Measurements from ENCODE around the gene SECISBP2.
"Not testable (repeated sequence)": the region's sequence is repeated elsewhere in the genome, so short reads cannot be mapped to it uniquely, and the experiment has no call there.

SECISBP2 gene

GRCh38 chr9:89365532-89365912 lies 47.2 kb downstream of the SECISBP2 start:
- no peak for DNase-seq

DNA sequence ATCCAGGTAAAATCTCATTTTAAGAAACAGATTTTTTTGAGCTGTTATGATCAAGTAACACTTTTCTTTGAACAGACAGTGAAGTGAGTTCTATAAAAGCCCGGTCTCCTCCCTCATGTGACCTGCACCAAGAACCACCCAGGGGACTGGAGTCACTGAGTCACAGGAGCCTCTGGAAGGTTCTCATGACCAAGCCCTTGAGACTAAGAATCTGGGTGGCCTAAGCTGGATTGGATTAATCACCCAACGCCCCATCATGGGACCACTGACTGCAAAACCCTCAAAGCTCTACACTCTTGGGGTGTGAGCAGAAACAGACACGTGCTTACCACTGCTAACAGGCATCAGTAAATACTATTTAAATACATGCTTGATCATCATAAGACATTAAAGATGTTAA lies 48.4 kb downstream of the SECISBP2 start:
- no peak for DNase-seq

GRCh38 chr9:89367281-89367680 lies 49.0 kb downstream of the SECISBP2 start:
- no peak for DNase-seq

- DNase-seq: no peak
These were observed 49.6 kb downstream of the SECISBP2 start for GRCh38 chr9:89367726-89368437.

- DNase-seq: no peak
These were observed 50.2 kb downstream of the SECISBP2 start for GRCh38 chr9:89368550-89368949.

GRCh38 chr9:89368978-89369377 lies 50.7 kb downstream of the SECISBP2 start:
- DNase-seq: no peak

DNA sequence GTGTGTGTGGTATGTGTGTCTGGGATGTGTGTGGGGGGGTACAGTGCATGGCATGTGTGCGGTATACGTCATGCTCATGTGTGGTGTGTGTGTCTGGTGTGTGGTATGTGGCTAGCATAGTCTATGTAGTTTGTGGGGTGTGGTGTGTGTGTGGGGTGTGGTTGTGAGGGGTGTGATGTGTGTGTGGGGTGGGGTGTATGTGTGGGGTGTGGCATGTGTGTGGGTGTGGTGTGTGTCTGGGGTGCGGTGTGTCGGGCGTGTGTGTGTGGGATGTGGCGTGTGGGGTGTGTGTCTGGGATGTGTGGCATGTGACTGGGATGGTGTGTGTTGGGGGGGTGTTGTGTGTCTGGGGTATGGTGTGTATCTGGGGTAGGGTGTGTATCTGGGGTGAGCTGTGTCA lies 52.3 kb downstream of the SECISBP2 start:
- no peak for DNase-seq

DNA sequence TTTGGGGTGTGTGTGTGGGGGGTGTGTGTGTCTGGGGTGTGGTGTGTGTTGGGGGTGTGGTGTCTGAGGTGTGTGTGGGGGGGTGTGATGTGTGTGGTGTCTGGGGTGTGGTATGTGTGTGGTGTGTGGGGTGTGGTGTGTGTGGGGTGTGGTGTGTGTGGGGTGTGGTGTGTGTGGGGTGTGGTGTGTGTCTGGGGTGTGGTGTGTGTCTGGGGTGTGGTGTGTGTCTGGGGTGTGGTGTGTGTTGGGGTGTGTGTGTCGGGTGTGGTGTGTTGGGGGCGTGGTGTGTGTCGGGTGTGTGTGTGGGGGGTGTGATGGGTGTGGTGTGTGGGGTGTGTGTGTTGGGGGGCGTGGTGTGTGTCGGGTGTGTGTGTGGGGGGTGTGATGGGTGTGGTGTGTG lies 53.5 kb downstream of the SECISBP2 start:
- DNase-seq: not testable (repeated sequence)

DNA sequence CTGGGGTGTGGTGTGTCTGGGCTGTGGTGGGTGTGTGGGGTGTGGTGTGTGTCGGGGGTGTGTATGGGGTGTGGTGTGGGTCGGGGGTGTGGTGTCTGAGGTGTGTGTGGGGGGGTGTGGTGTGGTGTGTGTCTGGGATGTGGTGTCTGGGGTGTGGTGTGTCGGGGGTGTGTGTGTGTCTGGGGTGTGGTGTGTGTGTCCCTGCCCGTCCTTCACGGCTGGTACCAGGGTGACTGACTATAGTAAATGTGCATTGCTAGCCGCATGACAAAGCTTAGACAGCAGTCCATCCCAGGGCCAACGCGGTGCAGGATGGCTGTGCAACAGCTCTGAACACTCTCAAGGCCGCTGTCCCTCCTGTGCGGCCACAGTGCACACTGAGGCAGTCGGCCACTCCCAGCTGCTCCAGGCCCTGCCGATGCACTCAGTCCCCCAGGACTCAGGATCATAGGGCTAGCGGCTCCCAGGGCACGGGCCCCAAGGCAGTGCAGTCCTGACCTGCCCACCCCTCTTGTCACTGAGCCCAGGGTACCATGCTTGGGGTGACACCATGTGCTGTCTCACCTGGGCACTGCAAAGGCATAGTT lies 54.0 kb downstream of the SECISBP2 start:
- no peak for DNase-seq

DNA sequence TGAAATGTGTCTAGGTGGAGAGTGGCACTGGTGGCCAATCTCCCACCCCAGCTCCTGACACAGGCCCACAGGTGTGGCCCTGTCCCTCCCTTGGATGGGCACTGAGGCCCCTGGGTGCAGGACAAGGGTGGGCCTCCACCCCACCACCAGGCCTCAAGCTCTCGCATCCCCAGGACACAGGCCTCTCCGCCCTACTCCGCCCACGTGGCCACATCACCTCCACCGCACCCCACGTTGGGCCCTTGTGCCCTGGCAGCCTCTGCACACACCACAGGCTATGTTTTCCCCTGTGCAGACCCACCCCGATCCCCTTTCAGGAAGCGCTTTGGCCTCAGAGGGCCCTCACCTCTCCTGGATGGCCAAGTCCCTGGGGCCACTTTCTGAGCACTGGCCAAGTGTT lies 54.7 kb downstream of the SECISBP2 start:
- DNase-seq: no peak

GRCh38 chr9:89374176-89374575 lies 55.9 kb downstream of the SECISBP2 start:
- DNase-seq: no peak

DNA sequence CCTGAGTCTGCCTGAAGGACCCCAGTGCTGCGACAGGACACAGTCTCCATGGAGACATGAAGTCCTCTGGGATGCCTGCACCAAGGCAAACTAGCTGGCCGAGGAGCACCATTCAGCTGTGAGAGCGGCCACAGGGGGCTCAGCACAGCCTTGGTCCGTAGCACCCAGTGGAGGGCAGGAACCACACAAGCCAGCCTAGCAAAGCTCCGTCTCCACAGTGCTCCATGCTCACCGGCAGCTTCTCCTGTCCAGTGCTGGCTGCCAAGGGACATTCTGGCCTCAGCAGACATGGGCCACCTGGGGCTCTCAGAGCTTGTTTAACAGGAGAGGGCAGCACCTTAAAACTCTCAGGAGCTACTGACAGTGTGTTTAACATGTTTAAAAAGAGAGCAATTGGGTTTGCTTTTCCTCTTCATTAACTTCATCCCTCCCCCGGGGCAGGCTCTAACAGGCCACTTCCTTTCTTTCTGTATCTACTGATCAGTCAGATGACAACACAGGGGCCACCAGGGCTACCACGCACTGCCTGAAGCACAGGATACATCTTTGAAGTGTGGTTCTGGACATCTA lies 57.0 kb downstream of the SECISBP2 start:
- no peak for DNase-seq

DNA sequence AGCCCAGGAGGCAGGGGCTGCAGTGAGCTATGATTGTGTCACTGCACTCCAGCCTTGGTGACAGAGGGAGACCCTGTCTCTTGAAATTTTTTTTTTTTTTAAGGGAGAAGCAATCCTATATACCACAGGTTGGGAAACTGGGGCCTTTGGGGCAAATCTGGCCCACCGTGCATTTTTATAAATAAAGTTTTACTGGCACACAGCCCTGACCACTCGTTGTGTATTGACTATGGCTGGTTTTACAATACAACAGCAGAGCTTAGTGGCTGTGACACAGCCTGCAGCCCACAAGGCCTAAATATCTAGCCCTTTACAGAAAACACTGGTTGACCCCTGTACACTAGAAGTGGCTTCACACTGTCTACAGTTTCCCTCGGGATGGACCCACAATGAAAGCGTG lies 58.0 kb downstream of the SECISBP2 start:
- no peak for DNase-seq

DNA sequence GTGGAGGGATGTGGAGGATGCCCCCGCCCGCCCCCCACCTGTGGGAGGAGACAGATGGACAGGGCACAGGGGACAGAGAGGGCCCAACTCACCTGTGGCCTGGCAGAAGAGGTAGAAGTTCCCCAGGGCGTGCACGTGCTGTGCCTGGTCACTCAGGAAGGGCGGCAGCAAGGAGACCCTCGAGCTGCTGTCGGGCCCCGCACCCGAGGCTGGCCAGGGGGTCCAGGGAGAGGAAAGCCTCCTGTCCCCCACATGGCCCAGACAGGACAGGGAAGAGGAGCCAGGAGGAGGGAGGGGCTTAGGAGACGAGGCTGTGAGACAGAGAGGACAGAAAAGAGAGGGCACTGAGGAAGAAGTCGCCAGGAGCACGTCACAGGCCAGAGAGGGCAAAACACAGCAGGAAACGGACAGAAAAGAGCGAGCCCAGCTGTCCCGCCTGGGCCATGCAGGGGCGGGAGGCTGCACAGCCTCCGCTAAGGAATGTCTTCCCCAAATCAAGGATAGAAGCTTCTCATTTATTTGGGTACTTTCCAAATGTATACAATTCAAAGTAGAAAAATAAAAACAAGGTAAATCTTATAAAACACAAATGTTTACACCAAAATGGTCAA lies 58.5 kb downstream of the SECISBP2 start:
- no peak for DNase-seq

DNA sequence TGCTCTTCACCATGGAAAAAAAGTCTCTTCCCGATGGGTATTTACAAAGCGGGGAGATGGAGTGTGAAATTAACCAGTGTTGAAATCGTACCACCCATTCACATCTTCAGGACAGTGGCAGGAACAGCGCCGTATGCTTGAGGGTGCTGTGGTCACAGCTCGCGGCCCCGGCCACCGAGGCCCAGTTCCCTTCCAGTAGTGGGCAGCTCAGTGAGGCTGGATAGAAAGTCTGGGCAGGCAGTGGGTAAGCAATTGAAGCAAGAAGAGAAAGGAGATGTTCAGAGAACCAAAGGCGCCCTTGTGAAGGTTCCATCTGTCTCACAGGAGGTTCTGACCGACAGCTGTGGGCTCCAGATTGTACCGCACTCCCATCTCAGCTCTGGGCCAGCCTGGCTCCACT lies 59.1 kb downstream of the SECISBP2 start:
- no peak for DNase-seq

- no peak for DNase-seq
These were observed 60.2 kb downstream of the SECISBP2 start for GRCh38 chr9:89378541-89378940.

- no peak for DNase-seq
These were observed 60.7 kb downstream of the SECISBP2 start for GRCh38 chr9:89379031-89379430.

- DNase-seq: no peak
These were observed 61.3 kb downstream of the SECISBP2 start for GRCh38 chr9:89379508-89380115.

DNA sequence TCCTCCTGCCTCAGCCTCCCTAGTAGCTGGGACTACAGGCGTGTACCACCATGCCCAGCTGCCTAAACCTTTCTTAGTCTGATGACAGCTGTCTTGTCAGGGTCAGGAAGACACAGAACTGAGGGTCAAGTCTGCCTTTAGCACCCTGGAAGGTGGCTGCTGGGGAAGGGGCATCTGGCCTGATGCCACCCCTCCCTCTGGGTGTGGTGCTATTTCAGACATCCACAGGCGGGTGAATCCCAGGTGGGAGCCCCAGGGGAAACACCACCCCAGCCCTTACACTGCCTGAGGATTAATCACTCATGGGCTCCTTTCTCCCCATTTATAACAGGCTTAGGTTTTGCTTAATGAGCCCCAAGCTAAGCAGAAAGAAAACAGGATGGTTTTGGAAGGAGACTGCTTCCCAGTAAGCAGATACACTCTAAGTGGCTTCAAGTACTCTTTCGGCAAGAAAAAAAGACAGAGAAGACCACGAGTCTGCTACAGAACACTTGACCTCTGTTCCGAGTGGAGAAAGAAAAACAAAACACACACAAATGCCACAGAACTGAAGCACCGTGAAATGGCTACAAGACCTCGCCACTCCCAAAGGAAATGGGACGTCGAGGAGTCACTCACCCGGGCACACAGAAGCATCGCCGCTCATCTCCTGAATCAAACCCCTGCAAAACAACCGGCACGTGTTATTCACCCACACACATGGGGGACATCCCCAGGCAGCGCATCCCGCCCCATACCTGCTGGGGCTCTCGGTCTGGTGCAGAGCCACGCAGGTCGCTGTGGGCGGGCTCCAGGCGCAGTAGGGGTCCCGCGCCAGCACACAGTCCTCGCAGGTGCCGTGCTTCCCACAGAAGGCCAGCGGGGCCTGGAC lies 62.4 kb downstream of the SECISBP2 start:
- DNase-seq: no peak

- DNase-seq: no peak
These were observed 63.0 kb downstream of the SECISBP2 start for GRCh38 chr9:89381308-89381609.

GRCh38 chr9:89382026-89382986 lies 64.0 kb downstream of the SECISBP2 start:
- DNase-seq: no peak

All from NCI-H1092 (cell line).